HG03342 (cell line): ENCODE results near the gene SYVN1.
"Not testable (repeated sequence)": the region's sequence is repeated elsewhere in the genome, so short reads cannot be mapped to it uniquely, and the experiment has no call there.

ENCODE experiments used
- ATAC-seq: cut with Tn5 transposase; IDR thresholded peaks from one replicate; pipeline ENCODE4 v1.9.1; 2021; ENCODE audit warnings: mild to moderate bottlenecking, moderate library complexity; ENCODE audit not compliant: unreplicated experiment

SYVN1 gene

GRCh38 chr11:65151331-65151899, 17.1 kb upstream of the SYVN1 start:
- ATAC-seq, result no peak

GRCh38 chr11:65150509-65151299, 16.4 kb upstream of the SYVN1 start:
- ATAC-seq, result no peak

GRCh38 chr11:65150131-65150508, 15.8 kb upstream of the SYVN1 start:
- ATAC-seq, result not testable (repeated sequence)

GRCh38 chr11:65148657-65149056, 14.3 kb upstream of the SYVN1 start:
- ATAC-seq, result no peak

- ATAC-seq, result no peak
These were observed 13.2 kb upstream of the SYVN1 start for GRCh38 chr11:65147352-65148075.

GRCh38 chr11:65141896-65142494, 7.7 kb upstream of the SYVN1 start:
- no peak for ATAC-seq

- no peak for ATAC-seq
These were observed 2.3 kb upstream of the SYVN1 start for GRCh38 chr11:65136515-65137096.

GRCh38 chr11:65135633-65136145, 1.4 kb upstream of the SYVN1 start:
- no peak for ATAC-seq

- ATAC-seq, result peak; percentile 64
These were observed 773 bp upstream of the SYVN1 start for GRCh38 chr11:65134952-65135632.

GRCh38 chr11:65133724-65134123, 595 bp downstream of the SYVN1 start:
- ATAC-seq, result no peak

- no peak for ATAC-seq
These were observed 1.2 kb downstream of the SYVN1 start for GRCh38 chr11:65132988-65133700.

GRCh38 chr11:65132238-65132987, 1.9 kb downstream of the SYVN1 start:
- ATAC-seq, result no peak

GRCh38 chr11:65131895-65132237, 2.5 kb downstream of the SYVN1 start:
- no peak for ATAC-seq

- ATAC-seq, result no peak
These were observed 2.9 kb downstream of the SYVN1 start for GRCh38 chr11:65131417-65131776.

- ATAC-seq, result no peak
These were observed 3.5 kb downstream of the SYVN1 start for GRCh38 chr11:65130631-65131416.

GRCh38 chr11:65129649-65130441, 4.5 kb downstream of the SYVN1 start:
- no peak for ATAC-seq
